Natural killer cell (primary cell): Measurements from ENCODE around the gene RAB20. TPM values are rescaled to one million over a fixed set of nuclear protein-coding genes. Genes with fewer than 3 reads are reported as not detected.
"Not testable (repeated sequence)": the region's sequence is repeated elsewhere in the genome, so short reads cannot be mapped to it uniquely, and the experiment has no call there.

ENCODE experiments used
- ATAC-seq, 3 donors: fragments of 150-1000 bp in 2 of 3; fragments of 200-7000 bp in 1 of 3; cut with Tn5 transposase; 1 replicate in 1 of 3; 2 replicates in 2 of 3; pipeline ENCODE4 v1.10.0; 2021; ENCODE audit warnings: mild to moderate bottlenecking in 2 of 3, moderate library complexity in 2 of 3
- DNase-seq, 2 donors: peaks; one replicate each; pipeline versions ENCODE4 v3.0.0 to v3.0.0-alpha.2; 2013 to 2021; ENCODE audit warnings: mixed read lengths in 1 of 2
- H3K27ac ChIP-seq: one replicate; pipeline ENCODE4 v1.5.1; 2013; ENCODE audit warnings: mild to moderate bottlenecking, low read length
- H3K27me3 ChIP-seq: one replicate; pipeline ENCODE4 v1.6.1; 2013; ENCODE audit warnings: low read length; ENCODE audit not compliant: control insufficient read depth, insufficient read depth
- H3K36me3 ChIP-seq: one replicate; pipeline ENCODE4 v1.6.1; 2013; ENCODE audit warnings: low read length; ENCODE audit not compliant: control insufficient read depth, insufficient read depth
- H3K4me1 ChIP-seq: one replicate; pipeline ENCODE4 v1.6.1; 2013; ENCODE audit warnings: low read length; ENCODE audit not compliant: control insufficient read depth, insufficient read depth
- H3K4me3 ChIP-seq: one replicate; pipeline ENCODE4 v1.5.1; 2013; ENCODE audit warnings: low read length
- H3K9me3 ChIP-seq: one replicate; pipeline ENCODE4 v1.6.1; 2013; ENCODE audit warnings: low read length; ENCODE audit not compliant: control insufficient read depth, insufficient read depth
- H3K27ac Mint-ChIP-seq, 2 donors: one replicate each; pipeline ENCODE4 v1.8.0; 2022; ENCODE audit warnings: mild to moderate bottlenecking in 2 of 2, mixed read lengths in 2 of 2, moderate library complexity in 1 of 2
- H3K27me3 Mint-ChIP-seq, 2 donors: one replicate each; pipeline ENCODE4 v1.8.0; 2022; ENCODE audit warnings: low read depth in 2 of 2, mixed read lengths in 2 of 2
- H3K36me3 Mint-ChIP-seq: one replicate; pipeline ENCODE4 v1.8.0; 2022; ENCODE audit warnings: mixed read lengths
- H3K4me1 Mint-ChIP-seq, 2 donors: one replicate each; pipeline ENCODE4 v1.8.0; 2022; ENCODE audit warnings: mixed read lengths in 2 of 2
- H3K4me3 Mint-ChIP-seq: one replicate; pipeline ENCODE4 v1.8.0; 2022; ENCODE audit warnings: mild to moderate bottlenecking, moderate library complexity, mixed read lengths
- H3K9me3 Mint-ChIP-seq, 2 donors: one replicate each; pipeline ENCODE4 v1.8.0; 2022; ENCODE audit warnings: mixed read lengths in 2 of 2
- CTCF ChIP-seq: fragments of 200-600 bp; IDR thresholded peaks from one replicate; pipeline ENCODE4 v1.8.0; 2022; ENCODE audit warnings: antibody characterized with exemption
- whole genome bisulfite sequencing: methylation state at CpG from one replicate; pipeline ENCODE4 v1.1.7; 2013; ENCODE audit warnings: missing lambda C conversion rate; ENCODE audit not compliant: insufficient coverage; 5-methylcytosine and 5-hydroxymethylcytosine counted together
- intact Hi-C: fragments of 100-400 bp; cut with micrococcal nuclease; formaldehyde crosslinking; loops from one replicate; pipeline ENCODE4 v1.14.2; 2022
- total RNA-seq, 4 donors: library from RNA; stranded (reverse); fragments of 120-200 nt in 1 of 4; gene quantifications; one replicate each; pipeline versions ENCODE4 v1.2.3 to v1.2.4, GENCODE V29; 2013 to 2022

Gene RAB20
- total RNA-seq, 3 donors from 2014 or later (not counting 1 experiment from before 2014, with no cell fraction given) = 1.0 to 3.3 (median 1.2) TPM

GRCh38 chr13:110570886-110571285 lies 9.4 kb upstream of the RAB20 start:
- Mint-ChIP-seq H3K27me3 (peaks cover 28 to 47% of the 10 kb centered on the region in 2 donors), H3K27ac (no peak overlapping the region), H3K36me3 (no peaks in the 10 kb centered on the region), H3K4me3 (no peak overlapping the region), H3K4me1 (peaks cover 0 to 6% of the 10 kb centered on the region in 2 donors), H3K9me3 (no peaks in the 10 kb centered on the region)
- H3K9me3 ChIP-seq = no peaks in the 10 kb centered on the region
- no peak for TF ChIP-seq CTCF
- DNase-seq (no peak), ATAC-seq (no peak)
- intact Hi-C loops = no loop called here
- H3K27me3 ChIP-seq = no peaks in the 10 kb centered on the region
- 94% methylated on average over 10 of the region's 10 CpGs for WGBS
- H3K4me1 ChIP-seq = peaks cover 6% of the 10 kb centered on the region
- no peak overlapping the region for H3K4me3 ChIP-seq
- no peaks in the 10 kb centered on the region for H3K36me3 ChIP-seq
- H3K27ac ChIP-seq = no peak overlapping the region

DNA sequence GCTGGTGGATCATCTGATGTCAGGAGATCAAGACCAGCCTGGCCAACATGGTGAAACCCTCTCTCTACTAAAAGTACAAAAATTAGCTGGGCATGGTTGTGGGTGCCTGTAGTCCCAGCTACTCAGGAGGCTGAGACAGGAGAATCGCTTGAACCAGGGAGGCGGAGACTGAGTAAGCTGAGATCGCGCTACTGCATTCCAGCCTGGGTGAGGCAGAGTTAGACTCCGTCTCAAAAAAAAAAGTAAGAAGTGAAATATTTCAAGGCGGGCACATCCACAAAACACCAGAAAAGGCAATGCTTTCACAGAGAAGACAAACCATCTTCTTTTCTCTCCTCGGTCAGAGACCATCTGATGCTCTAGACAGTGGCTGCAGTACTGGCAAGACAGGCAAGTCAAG lies 8.4 kb upstream of the RAB20 start:
- peaks cover 26 to 43% of the 10 kb centered on the region in 2 donors for H3K27me3 Mint-ChIP-seq
- H3K36me3 ChIP-seq, H3K9me3 Mint-ChIP-seq, H3K4me1 ChIP-seq, H3K27ac ChIP-seq, H3K27me3 ChIP-seq, H3K4me3 Mint-ChIP-seq, H3K4me1 Mint-ChIP-seq, H3K4me3 ChIP-seq, H3K27ac Mint-ChIP-seq, intact Hi-C loops, DNase-seq, ATAC-seq, H3K9me3 ChIP-seq, H3K36me3 Mint-ChIP-seq: not testable (repeated sequence)
- 93% methylated on average over 7 of the region's 7 CpGs for WGBS

- peaks cover 29 to 41% of the 10 kb centered on the region in 2 donors for H3K27me3 Mint-ChIP-seq
- H3K36me3 Mint-ChIP-seq = no peaks in the 10 kb centered on the region
- Histone ChIP-seq H3K4me1 (no peaks in the 10 kb centered on the region), H3K9me3 (no peaks in the 10 kb centered on the region), H3K27me3 (peaks cover 2% of the 10 kb centered on the region), H3K27ac (no peak overlapping the region), H3K4me3 (no peak overlapping the region), H3K36me3 (no peaks in the 10 kb centered on the region)
- no peak overlapping the region for H3K4me3 Mint-ChIP-seq
- intact Hi-C loops = no loop called here
- DNase-seq (no peak), ATAC-seq (no peak)
- H3K9me3 Mint-ChIP-seq = no peaks in the 10 kb centered on the region
- H3K27ac Mint-ChIP-seq = no peak overlapping the region
- TF ChIP-seq CTCF = no peak
- WGBS = 88% methylated on average over 3 of the region's 3 CpGs
- no peaks in the 10 kb centered on the region for H3K4me1 Mint-ChIP-seq
Measured at GRCh38 chr13:110568612-110569011, 7.1 kb upstream of the RAB20 start.

GRCh38 chr13:110566171-110566570 lies 4.6 kb upstream of the RAB20 start:
- no peak for TF ChIP-seq CTCF
- Histone ChIP-seq H3K27ac (no peak overlapping the region), H3K36me3 (no peaks in the 10 kb centered on the region), H3K9me3 (no peaks in the 10 kb centered on the region), H3K4me1 (peaks cover 14% of the 10 kb centered on the region), H3K4me3 (no peak overlapping the region), H3K27me3 (peaks cover 4% of the 10 kb centered on the region)
- DNase-seq = no peak
- intact Hi-C loops = no loop called here
- peaks cover 21 to 27% of the 10 kb centered on the region in 2 donors for H3K27me3 Mint-ChIP-seq
- WGBS = 93% methylated on average over 6 of the region's 9 CpGs
- H3K9me3 Mint-ChIP-seq = no peaks in the 10 kb centered on the region
- peaks cover 5 to 12% of the 10 kb centered on the region in 2 donors for H3K4me1 Mint-ChIP-seq
- H3K27ac Mint-ChIP-seq = no peak overlapping the region
- no peak for ATAC-seq
- H3K36me3 Mint-ChIP-seq = no peaks in the 10 kb centered on the region
- H3K4me3 Mint-ChIP-seq = no peak overlapping the region
